ENCODE results near the gene VPS13C.

The VPS13C gene

DNA sequence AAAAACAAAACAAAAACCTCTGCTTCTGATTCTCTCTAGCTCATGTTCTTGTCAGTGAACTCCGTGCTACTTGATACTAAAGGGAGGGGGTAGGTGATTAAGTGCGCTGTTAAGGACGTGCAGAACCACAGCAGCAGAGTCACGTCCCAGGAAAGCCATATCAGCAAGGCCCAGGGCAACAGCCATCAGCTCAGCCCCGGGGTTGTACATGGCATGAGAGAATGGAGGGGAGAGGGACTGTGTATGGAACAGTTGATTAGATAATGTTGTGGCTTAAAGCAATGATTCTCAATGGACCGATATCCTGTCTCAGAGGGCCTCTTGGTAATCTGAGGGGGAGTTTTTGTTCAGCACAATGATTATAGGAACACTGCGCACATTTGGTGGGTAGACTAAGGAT is 34.1 kb upstream of the VPS13C start:
- TF ChIP-seq, protein P1, sequence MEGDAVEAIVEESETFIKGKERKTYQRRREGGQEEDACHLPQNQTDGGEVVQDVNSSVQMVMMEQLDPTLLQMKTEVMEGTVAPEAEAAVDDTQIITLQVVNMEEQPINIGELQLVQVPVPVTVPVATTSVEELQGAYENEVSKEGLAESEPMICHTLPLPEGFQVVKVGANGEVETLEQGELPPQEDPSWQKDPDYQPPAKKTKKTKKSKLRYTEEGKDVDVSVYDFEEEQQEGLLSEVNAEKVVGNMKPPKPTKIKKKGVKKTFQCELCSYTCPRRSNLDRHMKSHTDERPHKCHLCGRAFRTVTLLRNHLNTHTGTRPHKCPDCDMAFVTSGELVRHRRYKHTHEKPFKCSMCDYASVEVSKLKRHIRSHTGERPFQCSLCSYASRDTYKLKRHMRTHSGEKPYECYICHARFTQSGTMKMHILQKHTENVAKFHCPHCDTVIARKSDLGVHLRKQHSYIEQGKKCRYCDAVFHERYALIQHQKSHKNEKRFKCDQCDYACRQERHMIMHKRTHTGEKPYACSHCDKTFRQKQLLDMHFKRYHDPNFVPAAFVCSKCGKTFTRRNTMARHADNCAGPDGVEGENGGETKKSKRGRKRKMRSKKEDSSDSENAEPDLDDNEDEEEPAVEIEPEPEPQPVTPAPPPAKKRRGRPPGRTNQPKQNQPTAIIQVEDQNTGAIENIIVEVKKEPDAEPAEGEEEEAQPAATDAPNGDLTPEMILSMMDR (IDR thresholded peaks at IDR 0.05; ENCODE audit: insufficient read depth, low read length, poor library complexity, severe bottlenecking), result no peak
- Histone ChIP-seq H3K36me3 (ENCODE audit: control insufficient read depth, insufficient read depth, low read length) (no peaks in the 10 kb centered on the region), H3K27me3 (replicated peaks; ENCODE audit: control insufficient read depth, insufficient read depth, low read length) (no peaks in the 10 kb centered on the region), H3K4me3 (replicated peaks; ENCODE audit: low read depth, low read length) (no peak overlapping the region)
- no peak for DNase-seq (ENCODE audit: extremely low read depth, insufficient read length)

DNA sequence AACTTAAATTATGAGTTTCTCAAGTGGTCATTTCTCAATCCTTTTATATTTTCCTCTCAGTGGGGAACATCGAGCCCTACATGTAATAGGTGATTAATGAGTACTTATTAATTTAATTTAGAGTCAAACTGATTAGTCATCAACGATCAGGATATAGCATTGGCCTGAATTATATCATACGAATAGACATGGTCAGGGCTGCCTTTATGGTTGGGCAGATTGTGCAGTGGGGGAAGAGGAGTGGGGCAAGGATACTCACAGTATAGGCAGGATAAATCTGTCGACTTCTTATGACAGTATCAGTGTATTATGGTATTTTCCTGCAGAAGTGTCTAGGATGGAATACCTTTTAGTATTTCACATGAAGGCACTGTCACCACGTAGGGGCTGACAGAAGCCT is 33.6 kb upstream of the VPS13C start:
- no peak for DNase-seq (ENCODE audit: extremely low read depth, insufficient read length)
- Histone ChIP-seq H3K4me3 (replicated peaks; ENCODE audit: low read depth, low read length) (no peak overlapping the region), H3K27me3 (replicated peaks; ENCODE audit: control insufficient read depth, insufficient read depth, low read length) (no peaks in the 10 kb centered on the region), H3K36me3 (ENCODE audit: control insufficient read depth, insufficient read depth, low read length) (no peaks in the 10 kb centered on the region)
- TF ChIP-seq, protein P1 (IDR thresholded peaks at IDR 0.05; ENCODE audit: insufficient read depth, low read length, poor library complexity, severe bottlenecking), result no peak

DNA sequence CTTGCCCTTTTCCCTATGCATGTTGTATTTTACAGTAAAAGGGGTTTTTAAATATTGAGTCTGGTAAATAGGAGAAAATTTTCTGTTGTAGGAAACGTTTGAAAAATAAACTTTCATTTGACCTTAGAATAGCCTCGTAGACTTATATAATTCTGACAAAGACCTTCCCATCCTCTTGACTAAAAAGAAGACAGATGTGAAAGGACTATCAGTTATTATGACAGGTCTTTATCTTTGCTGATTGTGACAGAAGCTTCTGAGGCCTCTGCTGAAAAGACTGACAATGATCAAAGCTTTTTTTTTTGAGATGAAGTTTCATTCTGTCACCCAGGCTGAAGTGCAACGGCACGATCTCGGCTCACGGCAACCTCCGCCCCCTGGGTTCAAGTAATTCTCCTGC is 30.7 kb upstream of the VPS13C start:
- no peaks in the 10 kb centered on the region for H3K36me3 ChIP-seq (ENCODE audit: control insufficient read depth, insufficient read depth, low read length)
- H3K27me3 ChIP-seq (replicated peaks; ENCODE audit: control insufficient read depth, insufficient read depth, low read length), result no peaks in the 10 kb centered on the region
- TF ChIP-seq, protein P1 (IDR thresholded peaks at IDR 0.05; ENCODE audit: insufficient read depth, low read length, poor library complexity, severe bottlenecking), result no peak
- no peak for DNase-seq (ENCODE audit: extremely low read depth, insufficient read length)
- no peak overlapping the region for H3K4me3 ChIP-seq (replicated peaks; ENCODE audit: low read depth, low read length)

DNA sequence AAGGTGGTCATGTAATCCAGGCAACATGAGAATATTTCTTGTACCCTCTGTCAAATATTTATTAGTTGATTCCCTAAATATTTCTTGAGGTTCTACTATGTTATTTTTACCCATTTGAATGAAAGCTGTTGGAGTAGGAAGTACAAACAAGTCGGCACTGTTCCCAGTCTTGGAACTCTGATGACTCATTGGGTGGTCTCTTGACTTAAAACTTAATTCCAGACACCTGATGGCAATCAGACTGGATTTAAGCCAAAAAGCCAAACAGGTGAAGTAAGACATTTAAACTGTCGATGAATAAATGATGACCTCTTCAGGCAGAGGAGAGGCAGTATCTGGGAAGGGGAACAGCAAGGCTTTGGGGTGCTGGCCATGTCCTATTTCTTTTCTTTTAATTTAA is 29.4 kb upstream of the VPS13C start:
- Histone ChIP-seq H3K36me3 (ENCODE audit: control insufficient read depth, insufficient read depth, low read length) (no peaks in the 10 kb centered on the region; the same call in 1 of the 2 replicates), H3K4me3 (replicated peaks; ENCODE audit: low read depth, low read length) (no peak overlapping the region), H3K27me3 (replicated peaks; ENCODE audit: control insufficient read depth, insufficient read depth, low read length) (no peaks in the 10 kb centered on the region)
- TF ChIP-seq, protein P1 (IDR thresholded peaks at IDR 0.05; ENCODE audit: insufficient read depth, low read length, poor library complexity, severe bottlenecking), result no peak
- no peak for DNase-seq (ENCODE audit: extremely low read depth, insufficient read length)

DNA sequence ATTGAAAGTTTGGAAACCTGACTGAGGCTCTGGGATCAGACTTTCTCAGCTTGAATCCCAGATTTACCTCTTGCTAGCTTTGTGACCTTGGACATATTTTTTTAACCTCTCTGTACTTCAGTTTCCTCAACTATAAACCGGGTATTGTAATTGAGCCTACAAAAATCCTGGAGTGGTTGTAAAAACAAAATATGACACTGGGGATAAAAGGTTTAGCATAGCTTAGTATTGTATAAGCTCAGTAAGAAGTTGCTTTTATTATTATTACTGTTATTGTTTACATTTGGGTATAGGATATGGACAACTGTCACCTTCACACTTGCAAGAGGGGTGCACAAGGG is 28.1 kb upstream of the VPS13C start:
- Histone ChIP-seq H3K36me3 (ENCODE audit: control insufficient read depth, insufficient read depth, low read length) (no peaks in the 10 kb centered on the region; the same call in 1 of the 2 replicates), H3K27me3 (replicated peaks; ENCODE audit: control insufficient read depth, insufficient read depth, low read length) (no peaks in the 10 kb centered on the region), H3K4me3 (replicated peaks; ENCODE audit: low read depth, low read length) (no peak overlapping the region)
- TF ChIP-seq, protein P1 (IDR thresholded peaks at IDR 0.05; ENCODE audit: insufficient read depth, low read length, poor library complexity, severe bottlenecking), result no peak
- DNase-seq (ENCODE audit: extremely low read depth, insufficient read length), result no peak

DNA sequence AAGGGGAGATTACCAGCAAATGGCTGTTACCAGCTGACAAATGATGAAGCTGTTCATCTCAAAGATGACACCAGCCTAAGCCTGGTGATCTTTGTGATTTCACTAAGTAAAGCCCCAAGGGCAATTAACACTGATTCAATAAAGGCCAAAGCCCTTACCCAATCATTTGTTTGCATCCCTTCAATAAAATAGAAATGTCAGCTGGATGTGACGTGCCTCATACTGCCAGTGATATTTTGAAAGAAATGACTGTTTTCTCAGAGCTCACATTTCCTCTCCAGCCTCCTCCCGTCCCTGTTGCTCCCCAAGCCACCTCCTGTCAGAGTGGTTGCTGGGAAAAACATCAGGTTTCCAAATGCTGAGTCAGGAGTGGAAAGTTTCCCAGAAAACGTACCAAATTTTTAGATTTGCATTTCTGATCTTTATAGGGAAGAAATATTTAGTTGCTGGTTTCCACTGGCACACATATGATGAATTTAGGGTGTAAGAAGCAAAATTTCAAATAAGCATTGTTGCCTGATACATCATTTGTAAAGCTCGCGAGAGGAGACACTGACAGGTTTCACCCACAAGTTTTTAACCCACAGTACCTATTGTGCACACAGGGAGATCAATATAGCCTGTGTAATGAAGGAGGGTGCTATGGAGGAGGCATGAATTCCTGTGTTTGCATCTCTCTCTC is 27.6 kb upstream of the VPS13C start:
- DNase-seq (ENCODE audit: extremely low read depth, insufficient read length), result no peak
- Histone ChIP-seq H3K36me3 (ENCODE audit: control insufficient read depth, insufficient read depth, low read length) (no peaks in the 10 kb centered on the region; the same call in 1 of the 2 replicates), H3K4me3 (replicated peaks; ENCODE audit: low read depth, low read length) (no peak overlapping the region), H3K27me3 (replicated peaks; ENCODE audit: control insufficient read depth, insufficient read depth, low read length) (no peaks in the 10 kb centered on the region)
- TF ChIP-seq, protein P1 (IDR thresholded peaks at IDR 0.05; ENCODE audit: insufficient read depth, low read length, poor library complexity, severe bottlenecking), result no peak
